NCI-H345 treated with DMSO at 0.1 percent for 48 hours (cell line): ENCODE results near the gene EFR3B.
"Not testable (repeated sequence)": the region's sequence is repeated elsewhere in the genome, so short reads cannot be mapped to it uniquely, and the experiment has no call there.

Source experiments
- DNase-seq: peaks from one replicate; lab custom pipeline; 2025; ENCODE audit not compliant: unreplicated experiment; lab: John Stamatoyannopoulos, UW

The EFR3B gene

GRCh38 chr2:25145803-25146202 is 103.9 kb downstream of the EFR3B start:
- DNase-seq, result no peak

DNA sequence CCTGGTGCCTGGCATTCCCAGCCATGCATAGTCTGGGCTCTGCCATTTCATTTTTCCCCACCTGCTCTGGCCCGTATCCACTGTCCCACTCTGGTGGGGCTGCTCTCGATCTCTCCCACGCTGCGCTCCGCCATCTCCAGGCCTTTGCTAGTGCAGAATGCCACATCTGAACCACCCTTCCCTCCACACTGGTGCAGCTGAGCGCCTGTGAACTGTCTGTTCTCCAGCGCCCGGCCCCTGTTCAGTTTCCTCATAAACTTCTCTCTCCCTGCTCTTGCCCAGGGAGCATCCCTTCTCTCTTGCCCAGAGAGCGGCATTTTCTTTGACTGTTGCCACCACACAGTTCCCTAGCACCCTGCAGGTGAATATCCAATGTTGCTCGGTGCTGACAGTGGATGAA is 105.0 kb downstream of the EFR3B start:
- no peak for DNase-seq

- DNase-seq, result no peak
Measured at GRCh38 chr2:25149646-25150045, 107.8 kb downstream of the EFR3B start.

GRCh38 chr2:25150993-25151392 is 109.1 kb downstream of the EFR3B start:
- not testable (repeated sequence) for DNase-seq

DNA sequence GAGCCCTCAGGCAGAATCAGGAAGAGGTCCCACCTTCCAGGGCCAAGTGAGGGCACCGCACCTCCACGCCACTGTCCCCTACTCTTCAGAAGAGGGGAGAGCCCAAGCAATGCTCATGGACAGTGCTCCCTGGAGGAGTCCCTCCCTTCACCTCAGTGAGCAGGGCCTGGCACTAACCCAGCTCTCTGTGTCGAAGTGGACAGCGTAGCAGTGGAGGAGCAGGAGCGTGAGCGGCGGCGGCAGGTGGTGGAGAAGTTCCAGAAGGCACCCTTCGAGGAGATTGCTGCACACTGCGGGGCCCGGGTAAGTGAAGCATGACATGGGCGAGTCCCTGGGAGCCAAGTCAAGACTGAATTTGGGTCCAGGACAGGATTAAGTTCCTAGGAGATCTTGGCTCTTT is 109.8 kb downstream of the EFR3B start:
- no peak for DNase-seq

GRCh38 chr2:25155401-25155800 is 113.5 kb downstream of the EFR3B start:
- no peak for DNase-seq

GRCh38 chr2:25158096-25158852 is 116.4 kb downstream of the EFR3B start:
- DNase-seq, result no peak

- DNase-seq, result no peak
Measured at GRCh38 chr2:25159949-25160348, 118.1 kb downstream of the EFR3B start.

GRCh38 chr2:25160376-25160775 is 118.5 kb downstream of the EFR3B start:
- DNase-seq, result no peak

DNA sequence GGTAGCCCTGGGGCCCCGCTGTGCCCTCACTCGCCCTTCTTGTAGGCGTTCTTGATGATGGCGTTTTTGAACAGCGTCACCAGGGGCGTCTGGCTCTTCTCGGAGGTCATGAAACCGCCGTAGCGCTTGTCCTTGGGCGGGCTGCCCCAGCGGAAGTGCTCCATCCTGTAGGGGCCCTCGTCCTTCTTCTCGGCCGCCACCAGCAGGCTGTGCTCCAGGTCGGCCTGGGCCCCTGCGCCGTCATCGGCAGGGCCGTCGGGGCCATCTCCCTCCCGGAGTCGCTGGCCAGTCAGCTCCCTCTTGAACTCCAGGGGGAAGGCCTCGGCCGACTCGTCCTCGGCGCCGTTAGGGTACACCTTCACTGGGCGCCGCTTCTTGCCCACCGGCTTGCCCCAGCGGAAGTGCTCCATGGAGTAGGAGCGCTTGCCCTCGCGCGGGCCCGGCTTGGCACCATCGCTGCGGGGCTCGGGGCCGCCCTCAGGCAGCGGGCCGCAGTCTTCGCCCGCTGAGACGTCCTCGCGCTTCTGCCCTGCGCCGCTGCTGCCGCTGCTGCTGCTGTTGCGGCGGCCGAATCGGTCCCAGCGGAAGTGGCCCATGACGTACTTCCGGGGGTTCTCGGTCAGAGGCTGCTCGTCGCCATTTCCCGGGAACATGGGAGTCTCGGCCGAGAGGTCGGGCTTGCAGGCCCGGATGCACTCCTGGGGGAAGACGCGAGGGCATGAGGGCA is 119.3 kb downstream of the EFR3B start:
- DNase-seq, result no peak

DNA sequence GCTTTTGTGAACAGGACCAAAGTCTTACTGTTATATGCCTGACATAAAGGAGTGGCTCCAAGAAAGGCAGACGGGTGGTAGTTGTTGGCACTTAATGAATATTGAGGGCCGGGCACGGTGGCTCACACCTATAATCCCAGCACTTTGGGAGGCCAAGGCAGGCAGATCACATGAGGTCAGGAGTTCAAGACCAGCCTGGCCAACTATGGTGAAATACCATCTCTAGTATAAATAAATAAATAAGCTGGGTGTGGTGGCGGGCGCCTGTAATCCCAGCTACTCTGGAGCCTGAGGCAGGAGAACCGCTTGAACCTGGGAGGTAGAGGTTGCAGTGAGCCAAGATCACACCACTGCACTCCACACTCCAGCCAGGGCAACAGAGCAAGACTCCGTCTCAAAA is 120.2 kb downstream of the EFR3B start:
- not testable (repeated sequence) for DNase-seq

DNA sequence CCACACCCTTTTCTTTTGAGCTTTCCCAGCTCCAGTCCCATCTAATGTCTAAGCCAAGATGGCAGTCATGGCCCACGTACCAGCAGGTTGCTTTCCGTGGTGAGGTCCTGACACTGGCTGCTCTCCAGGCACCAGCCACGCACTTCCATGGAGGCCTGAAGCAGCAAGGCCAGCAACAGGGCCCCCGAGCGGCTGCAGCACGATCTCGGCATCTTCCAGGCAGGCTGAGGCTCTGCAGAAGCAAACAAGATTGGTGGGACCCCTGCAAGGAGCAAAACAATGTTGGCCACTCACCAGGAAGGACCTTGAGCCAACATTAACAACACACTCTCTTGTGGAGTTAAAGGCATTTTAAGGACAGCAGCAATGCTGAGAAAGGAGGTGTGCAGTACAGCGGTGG is 122.7 kb downstream of the EFR3B start:
- DNase-seq, result no peak

DNA sequence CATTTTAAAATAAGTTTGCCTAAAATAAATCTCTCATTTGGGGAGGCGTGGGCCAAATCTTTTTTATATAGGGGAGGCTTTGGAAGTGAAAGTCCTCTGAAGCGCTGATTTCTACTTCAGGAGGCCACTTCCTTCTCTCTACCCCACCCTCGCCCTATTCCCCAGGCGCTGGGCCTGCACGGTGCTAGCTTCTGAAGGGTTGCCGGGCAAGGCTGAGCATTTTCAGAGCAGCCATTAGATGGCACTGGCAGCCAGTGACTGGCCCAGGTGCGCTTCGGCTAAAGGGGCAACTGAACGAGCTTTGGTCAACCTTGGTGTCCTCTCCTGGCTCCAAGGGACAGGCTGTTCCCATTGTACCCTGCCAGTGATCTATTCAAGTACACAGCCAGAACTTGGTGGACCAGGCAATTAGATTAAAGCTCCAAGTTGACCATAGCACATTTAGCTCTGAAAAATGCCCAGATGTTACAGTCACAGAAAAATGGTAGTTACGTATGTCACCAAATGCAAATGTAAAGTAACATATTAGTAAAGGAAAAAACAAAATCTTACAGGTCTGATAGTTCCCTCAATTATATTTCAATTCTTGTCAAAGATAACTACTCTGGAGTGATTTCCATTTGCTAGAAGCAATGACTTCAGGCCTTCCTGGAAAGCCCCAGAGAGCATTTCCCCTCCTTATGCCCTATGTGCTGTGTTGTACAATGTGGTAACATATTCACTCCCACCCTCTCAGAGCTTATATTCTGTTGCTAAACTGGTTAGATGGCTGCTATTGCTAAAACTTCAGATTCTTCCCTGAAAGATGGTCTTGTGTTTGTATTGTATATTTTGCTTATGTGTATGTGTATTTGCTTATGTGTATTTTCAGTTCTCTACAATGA is 124.4 kb downstream of the EFR3B start:
- peak; percentile 50 for DNase-seq

- no peak for DNase-seq
Measured at GRCh38 chr2:25168256-25169072, 126.6 kb downstream of the EFR3B start, which contains the start of gene POMC. TSS of gene POMC (minus strand) at chr2:25168580. CDS start at chr2:25164772, 3,808 bp downstream.

DNA sequence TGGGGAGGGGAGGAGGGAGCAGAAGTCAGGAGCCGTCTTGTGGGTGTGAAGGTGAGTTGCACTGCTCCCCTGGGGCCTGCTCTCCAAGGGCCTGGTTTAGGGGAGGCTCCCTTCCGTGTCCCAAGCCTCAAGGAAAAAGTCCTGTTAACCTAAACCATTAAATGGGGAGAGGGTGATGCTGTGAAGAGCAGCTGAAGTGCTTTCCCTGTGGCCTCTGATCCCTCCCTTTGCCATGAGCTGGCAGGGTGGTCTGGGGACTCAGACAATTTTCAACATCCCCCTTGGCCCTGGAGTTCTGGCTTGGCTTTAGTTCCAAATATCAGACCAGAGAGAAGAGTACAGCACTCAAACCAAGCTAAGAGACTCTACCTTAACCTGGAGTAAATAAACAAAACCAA is 127.2 kb downstream of the EFR3B start:
- DNase-seq, result no peak

DNA sequence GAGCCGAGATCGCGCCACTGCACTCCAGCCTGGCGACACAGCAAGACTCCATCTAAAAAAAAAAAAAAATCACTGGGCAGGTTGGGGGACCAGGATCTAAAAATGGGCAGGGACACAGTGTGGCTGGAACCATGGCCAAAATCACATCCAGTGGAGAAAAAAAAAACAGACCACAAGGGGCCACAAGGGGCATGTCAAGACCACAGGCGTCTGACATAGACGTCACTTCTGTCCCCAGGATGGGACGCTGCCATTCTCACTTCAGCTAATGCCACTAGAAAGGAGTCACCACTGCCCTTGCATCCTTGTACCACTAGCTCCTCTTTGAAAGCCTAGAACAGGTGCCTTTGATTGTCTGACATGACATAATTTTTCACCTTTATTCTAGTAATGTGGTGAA is 129.0 kb downstream of the EFR3B start:
- DNase-seq, result no peak

GRCh38 chr2:25173719-25174118 is 131.8 kb downstream of the EFR3B start:
- DNase-seq, result no peak

DNA sequence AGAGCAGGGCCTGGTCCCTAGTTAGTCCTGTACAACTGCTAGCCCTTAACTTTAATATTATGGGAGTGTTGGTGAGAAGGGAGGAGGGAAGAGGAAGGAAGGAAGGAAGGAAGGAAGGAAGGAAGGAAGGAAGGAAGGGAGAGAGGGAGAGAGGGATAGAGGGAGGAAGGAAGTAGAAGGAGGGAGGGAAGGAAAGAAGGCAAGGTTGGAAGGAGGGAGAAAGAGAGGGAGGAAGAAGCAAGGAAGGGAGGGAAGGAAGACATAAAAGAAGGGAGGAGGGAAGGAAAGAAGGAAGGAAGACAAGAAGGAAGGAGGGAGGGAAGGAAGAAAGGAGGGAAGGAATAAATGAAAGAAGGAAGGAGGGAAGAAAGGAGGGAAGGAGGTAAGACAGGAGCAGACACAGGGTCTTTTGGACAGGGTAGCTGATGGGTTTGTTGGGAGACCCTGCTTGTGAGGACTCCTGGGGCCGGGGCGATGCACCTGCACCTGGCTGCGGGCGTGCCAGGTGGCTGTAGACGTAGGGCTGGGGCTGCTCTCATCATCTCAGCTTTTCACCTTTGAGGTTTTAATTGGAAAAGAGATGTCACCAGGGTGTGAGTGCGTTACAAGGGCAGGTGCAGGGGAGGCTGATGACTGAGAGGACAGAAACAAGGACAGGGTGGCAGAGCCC is 132.5 kb downstream of the EFR3B start:
- peak; percentile 25 for DNase-seq

GRCh38 chr2:25176138-25176537 is 134.3 kb downstream of the EFR3B start:
- no peak for DNase-seq

DNA sequence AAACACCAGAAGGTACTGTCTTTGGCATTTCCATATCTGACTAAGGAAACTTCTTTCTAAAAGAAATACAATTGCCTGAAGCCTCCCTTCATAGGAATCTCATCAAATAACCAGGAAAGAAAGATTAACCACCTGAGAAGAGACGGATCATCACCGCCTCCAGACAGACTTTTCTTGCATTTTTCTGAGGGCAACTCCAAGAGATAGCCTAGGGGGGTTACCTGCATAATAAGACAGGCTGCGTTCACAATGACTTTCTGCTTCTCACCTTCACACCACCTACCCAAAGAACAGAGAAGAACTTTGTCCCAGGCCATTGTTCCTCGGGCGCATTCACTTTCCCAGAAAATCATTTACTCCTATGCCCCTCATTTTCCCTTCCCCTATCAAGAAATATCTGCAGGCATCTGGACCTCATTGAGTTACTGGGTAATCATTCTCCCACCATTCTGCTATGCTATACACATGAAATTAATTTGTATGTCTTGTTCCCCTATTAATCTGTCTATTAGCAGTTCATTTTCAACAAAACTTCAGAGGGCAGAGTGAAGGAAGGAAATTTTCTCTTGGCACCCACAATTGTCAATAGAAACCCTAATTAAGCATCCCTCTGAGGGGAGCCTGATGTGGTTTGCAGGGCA is 134.8 kb downstream of the EFR3B start:
- DNase-seq, result no peak
